HFFc6 (cell line): ENCODE data around the gene KCNJ12. TPM values are rescaled to one million over a fixed set of nuclear protein-coding genes. Genes with fewer than 3 reads are reported as not detected.
A peak's percentile ranks its signal among the peaks of the same experiment; 100 is the strongest.

Experiments
- DNase-seq: peaks from one replicate; pipeline ENCODE4 v3.0.0-alpha.2; 2018
- H3K27ac Mint-ChIP-seq: 2 replicates; pipeline ENCODE4 v1.8.0; 2020; ENCODE audit warnings: mild to moderate bottlenecking, mixed read lengths
- H3K27me3 Mint-ChIP-seq: 2 replicates; pipeline ENCODE4 v1.8.0; 2021; ENCODE audit warnings: mild to moderate bottlenecking, moderate library complexity, mixed read lengths; ENCODE audit not compliant: insufficient read depth
- H3K36me3 Mint-ChIP-seq: 2 replicates; pipeline ENCODE4 v1.8.0; 2021; ENCODE audit warnings: low read depth, mixed read lengths
- H3K4me1 Mint-ChIP-seq: 2 replicates; pipeline ENCODE4 v1.8.0; 2020; ENCODE audit warnings: low read depth, mixed read lengths
- H3K4me3 Mint-ChIP-seq: 2 replicates; pipeline ENCODE4 v1.8.0; 2020; ENCODE audit warnings: mild to moderate bottlenecking, moderate library complexity, mixed read lengths
- H3K9me3 Mint-ChIP-seq: 2 replicates; pipeline ENCODE4 v1.8.0; 2020; ENCODE audit warnings: mild to moderate bottlenecking, mixed read lengths
- CTCF ChIP-seq: fragments of 200-600 bp; sonication (generic); IDR thresholded peaks from 2 replicates; pipeline ENCODE4 v1.5.0; 2021; ENCODE audit warnings: antibody characterized with exemption, mild to moderate bottlenecking
- total RNA-seq, 6 experiments: library from RNA; stranded (reverse); fragmentation: NEBNext Ultra II Directional; extraction: Animal tissue kit (Norgen Biotek cat#: 25700); gene quantifications; 2 replicates in 1 of 6; 3 replicates in 5 of 6; pipeline ENCODE4 v1.2.3, GENCODE V29; 2021

The KCNJ12 gene
- total RNA-seq, 6 experiments from 2014 or later, result not detected

- peaks cover 29% of the 10 kb centered on the region for H3K27me3 Mint-ChIP-seq
- H3K27ac Mint-ChIP-seq, result no peak overlapping the region
- no peaks in the 10 kb centered on the region for H3K9me3 Mint-ChIP-seq
- no peak for DNase-seq
- no peak overlapping the region for H3K4me3 Mint-ChIP-seq
- H3K36me3 Mint-ChIP-seq, result no peaks in the 10 kb centered on the region
- no peaks in the 10 kb centered on the region for H3K4me1 Mint-ChIP-seq
- TF ChIP-seq CTCF, result no peak
Measured at GRCh38 chr17:21375757-21376080, 438 bp upstream of the KCNJ12 start.

- no peaks in the 10 kb centered on the region for H3K36me3 Mint-ChIP-seq
- peak overlapping the region; percentile 47 for H3K4me3 Mint-ChIP-seq
- no peak for DNase-seq
- H3K27me3 Mint-ChIP-seq, result peaks cover 33% of the 10 kb centered on the region
- no peak for TF ChIP-seq CTCF
- H3K4me1 Mint-ChIP-seq, result no peaks in the 10 kb centered on the region
- no peaks in the 10 kb centered on the region for H3K9me3 Mint-ChIP-seq
- no peak overlapping the region for H3K27ac Mint-ChIP-seq
Measured at GRCh38 chr17:21376759-21377690, 868 bp downstream of the KCNJ12 start.

- Mint-ChIP-seq H3K9me3 (no peaks in the 10 kb centered on the region), H3K4me1 (no peaks in the 10 kb centered on the region), H3K4me3 (peak overlapping the region; percentile 47; the same call in 1 of the 2 replicates), H3K36me3 (no peaks in the 10 kb centered on the region), H3K27ac (no peak overlapping the region), H3K27me3 (peaks cover 35% of the 10 kb centered on the region)
- no peak for TF ChIP-seq CTCF
- no peak for DNase-seq
Measured at GRCh38 chr17:21377705-21378396, 1.7 kb downstream of the KCNJ12 start.

- no peak for DNase-seq
- Mint-ChIP-seq H3K36me3 (no peaks in the 10 kb centered on the region), H3K9me3 (no peaks in the 10 kb centered on the region), H3K27me3 (peaks cover 28% of the 10 kb centered on the region), H3K4me3 (no peak overlapping the region), H3K4me1 (no peaks in the 10 kb centered on the region), H3K27ac (no peak overlapping the region)
- TF ChIP-seq CTCF, result no peak
Measured at GRCh38 chr17:21378553-21378952, 2.4 kb downstream of the KCNJ12 start.

GRCh38 chr17:21379080-21379711, 3.0 kb downstream of the KCNJ12 start:
- no peaks in the 10 kb centered on the region for H3K36me3 Mint-ChIP-seq
- no peak for DNase-seq
- no peak for TF ChIP-seq CTCF
- H3K4me1 Mint-ChIP-seq, result no peaks in the 10 kb centered on the region
- no peak overlapping the region for H3K4me3 Mint-ChIP-seq
- peaks cover 29% of the 10 kb centered on the region for H3K27me3 Mint-ChIP-seq
- H3K27ac Mint-ChIP-seq, result no peak overlapping the region
- H3K9me3 Mint-ChIP-seq, result no peaks in the 10 kb centered on the region
